LNCAP (cell line): ENCODE measurements around the gene SLC7A9.

ENCODE experiments used
- TF ChIP-seq, protein P1 (sequence below): fragments of 450-650 bp; IDR thresholded peaks from 2 replicates; pipeline ENCODE4 v1.5.1; 2017; ENCODE audit warnings: mild to moderate bottlenecking

SLC7A9 gene

DNA sequence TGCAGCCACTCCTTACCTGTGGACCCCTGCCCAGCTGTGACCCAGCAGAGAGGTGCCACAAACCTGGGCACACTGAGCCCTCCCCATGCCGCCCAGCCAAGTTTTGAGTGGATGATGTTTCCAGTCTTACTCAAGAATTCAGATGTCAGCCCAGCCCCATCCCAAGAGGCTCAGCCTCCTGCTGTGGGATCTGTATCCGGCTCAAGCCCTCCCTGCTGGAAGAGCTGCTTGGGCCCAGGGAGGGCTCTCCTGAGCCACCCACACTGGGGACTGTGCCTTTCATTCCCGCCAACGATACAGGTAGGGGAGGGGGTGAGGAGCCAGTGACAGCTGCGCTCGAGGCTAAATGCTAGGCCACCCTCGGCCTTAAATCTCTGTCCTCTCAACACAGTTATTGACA, 5.9 kb upstream of the SLC7A9 start:
- TF ChIP-seq, protein P1, sequence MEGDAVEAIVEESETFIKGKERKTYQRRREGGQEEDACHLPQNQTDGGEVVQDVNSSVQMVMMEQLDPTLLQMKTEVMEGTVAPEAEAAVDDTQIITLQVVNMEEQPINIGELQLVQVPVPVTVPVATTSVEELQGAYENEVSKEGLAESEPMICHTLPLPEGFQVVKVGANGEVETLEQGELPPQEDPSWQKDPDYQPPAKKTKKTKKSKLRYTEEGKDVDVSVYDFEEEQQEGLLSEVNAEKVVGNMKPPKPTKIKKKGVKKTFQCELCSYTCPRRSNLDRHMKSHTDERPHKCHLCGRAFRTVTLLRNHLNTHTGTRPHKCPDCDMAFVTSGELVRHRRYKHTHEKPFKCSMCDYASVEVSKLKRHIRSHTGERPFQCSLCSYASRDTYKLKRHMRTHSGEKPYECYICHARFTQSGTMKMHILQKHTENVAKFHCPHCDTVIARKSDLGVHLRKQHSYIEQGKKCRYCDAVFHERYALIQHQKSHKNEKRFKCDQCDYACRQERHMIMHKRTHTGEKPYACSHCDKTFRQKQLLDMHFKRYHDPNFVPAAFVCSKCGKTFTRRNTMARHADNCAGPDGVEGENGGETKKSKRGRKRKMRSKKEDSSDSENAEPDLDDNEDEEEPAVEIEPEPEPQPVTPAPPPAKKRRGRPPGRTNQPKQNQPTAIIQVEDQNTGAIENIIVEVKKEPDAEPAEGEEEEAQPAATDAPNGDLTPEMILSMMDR: no peak

DNA sequence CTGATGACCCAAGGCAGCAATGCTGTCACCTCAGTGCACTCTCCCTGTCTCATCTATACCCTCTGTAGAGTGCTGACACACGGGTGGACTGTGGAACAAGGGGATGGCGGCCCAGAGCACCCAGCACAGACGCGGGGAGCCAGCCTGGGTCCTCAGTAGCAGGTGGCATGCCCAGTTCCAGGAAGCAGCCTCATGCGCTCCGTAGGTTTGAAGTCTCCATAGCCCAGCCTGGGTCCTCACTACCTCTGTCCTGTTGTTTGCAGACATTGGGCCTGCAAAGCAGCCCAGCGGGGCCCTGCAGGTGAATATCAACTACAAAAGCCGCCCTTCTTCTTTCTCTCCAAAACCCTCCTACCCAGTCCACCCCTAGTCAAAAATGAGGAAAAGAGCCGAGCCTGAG, 5.0 kb upstream of the SLC7A9 start:
- TF ChIP-seq, protein P1: no peak

DNA sequence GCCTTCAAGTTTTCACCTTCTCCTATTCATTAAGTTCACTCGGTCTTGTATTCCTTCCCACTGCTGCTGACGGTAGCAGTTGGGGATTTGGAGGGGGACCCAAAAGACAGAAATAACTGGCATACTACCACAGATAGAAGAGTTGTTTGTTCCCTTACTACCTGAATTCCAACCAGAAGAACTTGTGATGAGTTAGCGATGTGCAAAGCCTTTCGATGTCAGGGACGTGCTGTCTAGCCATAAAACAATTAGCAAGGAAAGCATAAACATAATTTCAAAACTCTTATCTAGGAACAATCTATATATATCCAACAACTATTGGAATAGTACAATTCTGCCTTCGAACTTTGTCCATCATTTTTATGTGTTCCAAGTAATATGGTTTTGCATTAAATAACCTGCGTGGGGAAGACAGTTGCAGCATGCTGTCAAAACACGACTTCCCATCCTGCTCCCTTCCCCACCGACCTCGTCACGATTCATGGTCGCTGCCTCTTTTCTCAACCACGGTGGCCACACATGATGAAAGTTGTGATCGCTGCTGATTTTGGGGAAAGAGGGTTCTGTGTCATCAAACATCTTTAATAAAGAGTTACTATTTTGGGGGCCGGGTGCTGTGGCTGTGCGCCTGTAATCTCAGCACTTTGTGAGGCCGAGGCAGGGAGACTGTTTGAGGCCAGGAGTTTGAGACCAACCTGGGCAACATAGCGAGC, 3.8 kb upstream of the SLC7A9 start:
- TF ChIP-seq, protein P1: no peak

DNA sequence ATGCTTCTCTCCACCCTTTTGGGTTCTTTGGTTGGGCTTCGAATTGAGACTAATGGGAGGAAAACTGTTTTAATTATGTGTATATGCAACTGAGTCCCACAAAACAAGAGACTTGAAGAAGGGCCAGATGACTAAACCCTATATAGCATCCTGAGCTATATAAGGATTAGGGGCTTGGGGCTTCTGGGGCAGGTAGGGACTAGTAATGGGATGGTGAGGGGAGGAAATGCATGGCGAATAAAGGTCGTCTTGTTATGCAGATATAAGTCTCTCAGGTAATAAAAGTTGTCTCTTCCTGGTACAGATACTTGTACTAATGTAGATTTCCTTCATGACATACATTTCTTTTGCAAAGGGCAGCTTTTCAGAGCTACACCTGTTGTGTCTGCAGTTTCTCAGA, 2.8 kb upstream of the SLC7A9 start:
- TF ChIP-seq, protein P1: no peak

DNA sequence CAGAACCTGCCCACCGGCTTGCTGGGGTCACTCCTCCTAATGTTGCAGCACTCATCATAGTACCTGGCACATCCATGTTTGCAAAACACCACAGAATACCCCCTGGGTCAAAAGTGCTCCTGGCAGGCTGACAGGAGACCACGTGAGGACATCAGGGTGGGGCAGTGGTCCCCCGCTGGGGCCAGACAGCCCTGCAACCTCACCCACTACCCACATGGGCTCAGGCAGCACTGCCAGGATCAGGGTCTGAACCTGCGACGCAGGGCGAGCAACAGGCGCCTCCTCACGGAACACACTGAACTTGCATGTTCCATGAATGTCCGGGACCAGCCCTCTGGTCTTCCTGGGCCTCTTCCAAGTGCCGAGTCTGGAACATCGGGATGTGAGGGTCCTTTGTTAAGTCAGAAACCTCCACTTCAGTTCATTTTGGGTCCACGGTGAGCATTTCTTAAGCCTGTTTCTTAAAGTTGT, 1.4 kb upstream of the SLC7A9 start:
- TF ChIP-seq, protein P1: no peak

DNA sequence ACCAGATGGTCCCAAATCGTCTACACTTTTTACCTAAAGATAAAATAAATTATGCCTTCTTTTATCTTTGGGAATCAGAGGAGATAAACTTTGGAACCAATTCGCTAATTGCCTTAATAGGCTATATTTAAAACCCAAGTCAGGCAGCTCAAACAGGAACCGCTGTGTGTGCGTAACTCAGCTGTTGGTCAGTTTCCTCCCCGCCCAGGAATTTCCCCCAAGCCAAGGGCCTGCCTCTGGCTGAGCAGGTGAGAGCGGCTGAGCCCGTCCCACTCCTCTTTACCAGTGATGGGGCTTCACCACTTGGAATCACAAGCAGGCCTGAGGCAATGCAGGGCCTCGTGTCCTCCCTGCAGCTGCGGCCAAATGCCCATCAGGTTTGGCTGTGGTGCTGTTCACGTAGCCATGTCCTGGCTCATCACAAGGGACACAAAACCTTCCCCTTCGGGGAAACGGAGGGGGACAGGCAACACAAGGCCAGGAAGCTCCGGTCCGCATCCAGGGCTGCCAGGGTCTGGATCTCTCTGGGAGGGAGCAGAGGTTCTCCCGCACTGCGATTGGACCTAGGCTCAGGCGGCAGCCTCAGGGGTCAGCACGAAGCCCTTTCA, 503 bp upstream of the SLC7A9 start:
- TF ChIP-seq, protein P1: no peak

DNA sequence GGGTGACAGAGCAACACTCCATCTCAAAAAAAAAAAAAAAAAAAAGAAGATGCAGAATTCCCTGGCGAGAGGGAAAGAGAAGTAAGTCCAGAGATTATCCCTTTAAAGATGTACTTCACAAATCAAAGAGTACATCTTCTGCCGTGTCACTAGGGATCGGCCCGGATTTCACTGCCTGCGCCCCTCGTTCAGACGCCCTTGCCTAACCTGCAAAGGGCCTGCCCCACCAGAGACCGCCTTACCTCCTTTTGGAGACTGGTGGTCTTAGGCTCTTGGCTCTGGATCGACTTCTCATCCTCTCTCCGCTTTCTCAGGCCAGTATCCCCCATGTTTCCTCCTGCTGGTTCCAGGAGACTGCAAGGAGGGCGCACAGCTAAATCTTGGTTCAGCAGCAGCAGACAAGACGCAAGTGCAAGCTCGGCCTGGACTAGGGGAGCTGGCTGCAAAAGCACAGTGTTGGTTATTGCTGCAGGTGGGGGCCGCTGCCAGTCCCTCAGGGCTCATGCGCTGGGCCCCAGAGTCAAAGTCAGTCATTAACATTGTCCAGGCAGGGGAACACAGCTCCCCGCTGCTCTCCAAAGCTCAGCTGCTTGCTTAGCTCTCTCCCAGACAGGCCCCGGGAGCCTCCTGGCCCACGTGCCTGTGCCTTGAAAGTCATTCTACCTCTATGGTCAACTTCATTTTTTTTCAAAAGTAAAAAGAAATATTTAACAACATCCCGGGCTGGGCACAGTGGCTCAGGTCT, 1.2 kb downstream of the SLC7A9 start:
- TF ChIP-seq, protein P1: no peak
